Measurements from ENCODE around the gene CPNE9. TPM values are rescaled to one million over a fixed set of nuclear protein-coding genes. Genes with fewer than 3 reads are reported as not detected.
A peak's percentile ranks its signal among the peaks of the same experiment; 100 is the strongest.

The CPNE9 gene
- total and polyA plus RNA-seq, 2 of the 13 experiments (the other 11 are each of a cell fraction or from before 2014, with no cell fraction given): 0.20 TPM; not detected in 1

DNA sequence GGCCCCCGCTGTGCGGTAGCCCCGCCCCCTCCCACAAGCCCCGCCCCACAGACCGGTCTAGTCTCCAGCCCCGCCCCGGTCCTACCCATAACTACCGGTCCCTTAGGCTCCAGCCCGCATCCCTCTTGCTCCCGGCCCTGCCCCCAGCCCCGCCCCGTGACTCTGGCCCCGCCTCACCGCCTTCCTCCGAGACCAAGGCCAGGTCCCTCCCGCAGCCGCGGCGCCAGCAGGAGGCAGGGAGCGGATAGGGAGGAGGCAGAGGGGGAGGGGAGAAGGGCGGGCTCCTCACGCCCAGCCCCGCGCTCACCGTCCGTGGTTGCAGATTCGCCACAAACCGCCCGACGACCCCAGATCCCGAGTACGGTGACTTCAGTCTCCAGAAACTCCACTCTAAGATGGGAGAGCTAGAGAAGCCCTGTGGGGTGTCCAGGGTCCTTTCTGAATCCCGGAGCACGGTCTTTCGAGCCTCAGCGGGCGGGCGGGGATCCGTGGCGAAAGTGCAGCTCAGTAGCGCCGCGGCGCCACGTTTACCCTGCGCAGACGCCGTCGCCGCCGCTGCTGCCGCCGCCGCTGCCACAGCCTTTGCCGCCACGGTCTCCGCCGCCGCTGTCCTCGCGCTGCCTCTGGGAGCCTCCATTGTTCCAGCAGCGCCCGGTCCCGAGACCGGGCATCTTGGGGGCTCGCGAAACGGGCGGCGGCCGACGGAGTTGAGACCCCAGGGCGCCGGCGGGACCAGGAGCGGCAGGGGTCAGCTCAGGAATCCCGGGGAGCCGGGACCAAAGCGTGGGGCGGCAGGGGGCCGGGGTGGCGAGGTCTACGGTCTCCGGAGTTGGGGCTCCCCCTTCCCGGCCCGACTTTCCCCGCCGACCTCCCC is 27.8 kb downstream of the CPNE9 start, which contains the start of gene BRPF1 (continued):
- TF ChIP-seq, protein P1, sequence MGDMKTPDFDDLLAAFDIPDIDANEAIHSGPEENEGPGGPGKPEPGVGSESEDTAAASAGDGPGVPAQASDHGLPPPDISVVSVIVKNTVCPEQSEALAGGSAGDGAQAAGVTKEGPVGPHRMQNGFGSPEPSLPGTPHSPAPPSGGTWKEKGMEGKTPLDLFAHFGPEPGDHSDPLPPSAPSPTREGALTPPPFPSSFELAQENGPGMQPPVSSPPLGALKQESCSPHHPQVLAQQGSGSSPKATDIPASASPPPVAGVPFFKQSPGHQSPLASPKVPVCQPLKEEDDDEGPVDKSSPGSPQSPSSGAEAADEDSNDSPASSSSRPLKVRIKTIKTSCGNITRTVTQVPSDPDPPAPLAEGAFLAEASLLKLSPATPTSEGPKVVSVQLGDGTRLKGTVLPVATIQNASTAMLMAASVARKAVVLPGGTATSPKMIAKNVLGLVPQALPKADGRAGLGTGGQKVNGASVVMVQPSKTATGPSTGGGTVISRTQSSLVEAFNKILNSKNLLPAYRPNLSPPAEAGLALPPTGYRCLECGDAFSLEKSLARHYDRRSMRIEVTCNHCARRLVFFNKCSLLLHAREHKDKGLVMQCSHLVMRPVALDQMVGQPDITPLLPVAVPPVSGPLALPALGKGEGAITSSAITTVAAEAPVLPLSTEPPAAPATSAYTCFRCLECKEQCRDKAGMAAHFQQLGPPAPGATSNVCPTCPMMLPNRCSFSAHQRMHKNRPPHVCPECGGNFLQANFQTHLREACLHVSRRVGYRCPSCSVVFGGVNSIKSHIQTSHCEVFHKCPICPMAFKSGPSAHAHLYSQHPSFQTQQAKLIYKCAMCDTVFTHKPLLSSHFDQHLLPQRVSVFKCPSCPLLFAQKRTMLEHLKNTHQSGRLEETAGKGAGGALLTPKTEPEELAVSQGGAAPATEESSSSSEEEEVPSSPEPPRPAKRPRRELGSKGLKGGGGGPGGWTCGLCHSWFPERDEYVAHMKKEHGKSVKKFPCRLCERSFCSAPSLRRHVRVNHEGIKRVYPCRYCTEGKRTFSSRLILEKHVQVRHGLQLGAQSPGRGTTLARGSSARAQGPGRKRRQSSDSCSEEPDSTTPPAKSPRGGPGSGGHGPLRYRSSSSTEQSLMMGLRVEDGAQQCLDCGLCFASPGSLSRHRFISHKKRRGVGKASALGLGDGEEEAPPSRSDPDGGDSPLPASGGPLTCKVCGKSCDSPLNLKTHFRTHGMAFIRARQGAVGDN (CRISPR knock-in tag; IDR thresholded peaks at IDR 0.05): peak; percentile 80
- TF ChIP-seq, protein P2, sequence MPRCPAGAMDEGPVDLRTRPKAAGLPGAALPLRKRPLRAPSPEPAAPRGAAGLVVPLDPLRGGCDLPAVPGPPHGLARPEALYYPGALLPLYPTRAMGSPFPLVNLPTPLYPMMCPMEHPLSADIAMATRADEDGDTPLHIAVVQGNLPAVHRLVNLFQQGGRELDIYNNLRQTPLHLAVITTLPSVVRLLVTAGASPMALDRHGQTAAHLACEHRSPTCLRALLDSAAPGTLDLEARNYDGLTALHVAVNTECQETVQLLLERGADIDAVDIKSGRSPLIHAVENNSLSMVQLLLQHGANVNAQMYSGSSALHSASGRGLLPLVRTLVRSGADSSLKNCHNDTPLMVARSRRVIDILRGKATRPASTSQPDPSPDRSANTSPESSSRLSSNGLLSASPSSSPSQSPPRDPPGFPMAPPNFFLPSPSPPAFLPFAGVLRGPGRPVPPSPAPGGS (CRISPR knock-in tag; IDR thresholded peaks at IDR 0.05): no peak; the same call in 1 of the 2 replicates
- TF ChIP-seq, protein P3, sequence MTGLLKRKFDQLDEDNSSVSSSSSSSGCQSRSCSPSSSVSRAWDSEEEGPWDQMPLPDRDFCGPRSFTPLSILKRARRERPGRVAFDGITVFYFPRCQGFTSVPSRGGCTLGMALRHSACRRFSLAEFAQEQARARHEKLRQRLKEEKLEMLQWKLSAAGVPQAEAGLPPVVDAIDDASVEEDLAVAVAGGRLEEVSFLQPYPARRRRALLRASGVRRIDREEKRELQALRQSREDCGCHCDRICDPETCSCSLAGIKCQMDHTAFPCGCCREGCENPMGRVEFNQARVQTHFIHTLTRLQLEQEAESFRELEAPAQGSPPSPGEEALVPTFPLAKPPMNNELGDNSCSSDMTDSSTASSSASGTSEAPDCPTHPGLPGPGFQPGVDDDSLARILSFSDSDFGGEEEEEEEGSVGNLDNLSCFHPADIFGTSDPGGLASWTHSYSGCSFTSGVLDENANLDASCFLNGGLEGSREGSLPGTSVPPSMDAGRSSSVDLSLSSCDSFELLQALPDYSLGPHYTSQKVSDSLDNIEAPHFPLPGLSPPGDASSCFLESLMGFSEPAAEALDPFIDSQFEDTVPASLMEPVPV (CRISPR knock-in tag; IDR thresholded peaks at IDR 0.05): peak; percentile 48; the same call in 1 of the 2 replicates
- TF ChIP-seq, protein P4, sequence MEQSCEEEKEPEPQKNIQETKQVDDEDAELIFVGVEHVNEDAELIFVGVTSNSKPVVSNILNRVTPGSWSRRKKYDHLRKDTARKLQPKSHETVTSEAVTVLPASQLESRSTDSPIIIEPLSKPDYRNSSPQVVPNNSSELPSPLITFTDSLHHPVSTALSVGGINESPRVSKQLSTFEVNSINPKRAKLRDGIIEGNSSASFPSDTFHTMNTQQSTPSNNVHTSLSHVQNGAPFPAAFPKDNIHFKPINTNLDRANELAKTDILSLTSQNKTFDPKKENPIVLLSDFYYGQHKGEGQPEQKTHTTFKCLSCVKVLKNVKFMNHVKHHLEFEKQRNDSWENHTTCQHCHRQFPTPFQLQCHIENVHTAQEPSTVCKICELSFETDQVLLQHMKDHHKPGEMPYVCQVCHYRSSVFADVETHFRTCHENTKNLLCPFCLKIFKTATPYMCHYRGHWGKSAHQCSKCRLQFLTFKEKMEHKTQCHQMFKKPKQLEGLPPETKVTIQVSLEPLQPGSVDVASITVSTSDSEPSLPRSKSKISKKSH (CRISPR knock-in tag; IDR thresholded peaks at IDR 0.05; ENCODE audit: borderline replicate concordance): peak; percentile 64; the same call in 1 of the 2 replicates
- TF ChIP-seq ZNF44 (CRISPR knock-in tag; IDR thresholded peaks at IDR 0.05) (no peak), CHD2 (IDR thresholded peaks at IDR 0.05; ENCODE audit: low read depth, low read length) (peak; percentile 20; the same call in 1 of the 2 replicates), NR3C1 (CRISPR knock-in tag; IDR thresholded peaks at IDR 0.05) (no peak), ZNF251 (CRISPR knock-in tag; IDR thresholded peaks at IDR 0.05) (no peak), ZNF589 (CRISPR knock-in tag; conservative IDR thresholded peaks at IDR 0.05) (0 out of 2 replicates have a peak, but pooled peaks have one; percentile 38), ZNF670 (CRISPR knock-in tag; IDR thresholded peaks at IDR 0.05; ENCODE audit: borderline replicate concordance) (peak; percentile 72; the same call in 1 of the 2 replicates), ZFX (CRISPR knock-in tag; IDR thresholded peaks at IDR 0.05; ENCODE audit: low read depth) (peak; percentile 46; the same call in 1 of the 2 replicates), CBX2 (IDR thresholded peaks at IDR 0.05; ENCODE audit: low read depth, low read length) (no peak), CBX2 (CRISPR knock-in tag; IDR thresholded peaks at IDR 0.05; ENCODE audit: low read depth) (no peak), RFX3 (CRISPR knock-in tag; IDR thresholded peaks at IDR 0.05) (no peak), NFKBIZ (CRISPR knock-in tag; IDR thresholded peaks at IDR 0.05) (no peak)
- TF ChIP-seq, protein P5, sequence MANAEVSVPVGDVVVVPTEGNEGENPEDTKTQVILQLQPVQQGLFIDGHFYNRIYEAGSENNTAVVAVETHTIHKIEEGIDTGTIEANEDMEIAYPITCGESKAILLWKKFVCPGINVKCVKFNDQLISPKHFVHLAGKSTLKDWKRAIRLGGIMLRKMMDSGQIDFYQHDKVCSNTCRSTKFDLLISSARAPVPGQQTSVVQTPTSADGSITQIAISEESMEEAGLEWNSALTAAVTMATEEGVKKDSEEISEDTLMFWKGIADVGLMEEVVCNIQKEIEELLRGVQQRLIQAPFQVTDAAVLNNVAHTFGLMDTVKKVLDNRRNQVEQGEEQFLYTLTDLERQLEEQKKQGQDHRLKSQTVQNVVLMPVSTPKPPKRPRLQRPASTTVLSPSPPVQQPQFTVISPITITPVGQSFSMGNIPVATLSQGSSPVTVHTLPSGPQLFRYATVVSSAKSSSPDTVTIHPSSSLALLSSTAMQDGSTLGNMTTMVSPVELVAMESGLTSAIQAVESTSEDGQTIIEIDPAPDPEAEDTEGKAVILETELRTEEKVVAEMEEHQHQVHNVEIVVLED (CRISPR knock-in tag; IDR thresholded peaks at IDR 0.05; ENCODE audit: borderline replicate concordance): peak; percentile 98
- TF ChIP-seq, protein P6, sequence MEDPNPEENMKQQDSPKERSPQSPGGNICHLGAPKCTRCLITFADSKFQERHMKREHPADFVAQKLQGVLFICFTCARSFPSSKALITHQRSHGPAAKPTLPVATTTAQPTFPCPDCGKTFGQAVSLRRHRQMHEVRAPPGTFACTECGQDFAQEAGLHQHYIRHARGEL (CRISPR knock-in tag; IDR thresholded peaks at IDR 0.05): 0 out of 2 replicates have a peak, but pooled peaks have one; percentile 16

All from HepG2 (cell line).